Measurements from ENCODE around the gene VWF. TPM values are rescaled to one million over a fixed set of nuclear protein-coding genes. Genes with fewer than 3 reads are reported as not detected.

VWF gene
- 100 to 1,000 TPM in 2 of 4 donors, 10 to 100 TPM in 2; 78.8 to 118 (median 101) TPM for total RNA-seq

- DNase-seq (no peak), ATAC-seq (peak; percentile 61 to 75)
- TF ChIP-seq CTCF (IDR thresholded peaks at IDR 0.05 in 4 of 5, conservative IDR thresholded peaks at IDR 0.05 in 1 of 5): no peak
- peak; percentile 11 to 27 for TF ChIP-seq POLR2A (IDR thresholded peaks at IDR 0.05)
- H3K27me3 ChIP-seq: no peaks in the 10 kb centered on the region
- peak within 1 kb of the TSS; percentile 27 to 53 (median 48) for H3K4me3 ChIP-seq
- in situ Hi-C loops (cut with MboI; ENCODE audit: low sequenced_read_pairs in 4 of 4): no loop called here
- no peaks in the 10 kb centered on the region for H3K9me3 ChIP-seq
- H3K4me1 ChIP-seq: no peaks in the 10 kb centered on the region
- H3K36me3 ChIP-seq: no peaks in the 10 kb centered on the region
- intact Hi-C loops (cut with DNase I; ENCODE audit: low total_unique reads): no loop called here
- H3K27ac ChIP-seq: peak within 1 kb of the TSS; percentile 62 to 80 (median 74)
These were observed at the start of gene VWF for GRCh38 chr12:6124411-6125309. VWF (minus strand) TSS chr12:6124670; CDS start chr12:6123196, 1,474 bp downstream.

DNA sequence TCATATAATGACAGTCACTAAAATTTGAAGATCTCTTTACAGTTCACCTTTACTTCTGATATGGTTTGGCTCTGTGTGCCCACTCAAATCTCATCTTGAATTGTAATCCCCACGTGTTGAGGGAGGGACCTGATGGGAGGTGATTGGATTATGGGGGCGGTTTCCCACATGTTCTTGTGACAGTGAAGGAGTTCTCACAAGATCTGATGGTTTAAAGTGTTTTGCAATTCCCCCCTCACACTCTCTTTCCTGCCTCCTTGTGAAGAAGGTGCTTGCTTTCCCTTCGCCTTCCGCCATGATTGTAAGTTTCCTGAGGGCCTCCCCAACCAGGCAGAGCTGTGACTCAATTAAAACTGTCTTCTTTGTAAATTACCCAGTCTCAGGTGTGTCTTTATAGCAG is 48.4 kb upstream of the VWF start:
- TF ChIP-seq CTCF (IDR thresholded peaks at IDR 0.05 in 4 of 5, conservative IDR thresholded peaks at IDR 0.05 in 1 of 5) (no peak), POLR2A (IDR thresholded peaks at IDR 0.05) (no peak)
- no peaks in the 10 kb centered on the region for H3K36me3 ChIP-seq
- in situ Hi-C loops (cut with MboI; ENCODE audit: low sequenced_read_pairs in 4 of 4) (no loop called here), intact Hi-C loops (cut with DNase I; ENCODE audit: low total_unique reads) (no loop called here)
- H3K4me1 ChIP-seq: peaks cover 4 to 7% of the 10 kb centered on the region in 2 donors
- no peak overlapping the region for H3K4me3 ChIP-seq
- peak overlapping the region; percentile 49 to 73 (median 70) for H3K27ac ChIP-seq
- ATAC-seq: no peak
- no peak for DNase-seq
- H3K9me3 ChIP-seq: no peaks in the 10 kb centered on the region
- H3K27me3 ChIP-seq: no peaks in the 10 kb centered on the region

DNA sequence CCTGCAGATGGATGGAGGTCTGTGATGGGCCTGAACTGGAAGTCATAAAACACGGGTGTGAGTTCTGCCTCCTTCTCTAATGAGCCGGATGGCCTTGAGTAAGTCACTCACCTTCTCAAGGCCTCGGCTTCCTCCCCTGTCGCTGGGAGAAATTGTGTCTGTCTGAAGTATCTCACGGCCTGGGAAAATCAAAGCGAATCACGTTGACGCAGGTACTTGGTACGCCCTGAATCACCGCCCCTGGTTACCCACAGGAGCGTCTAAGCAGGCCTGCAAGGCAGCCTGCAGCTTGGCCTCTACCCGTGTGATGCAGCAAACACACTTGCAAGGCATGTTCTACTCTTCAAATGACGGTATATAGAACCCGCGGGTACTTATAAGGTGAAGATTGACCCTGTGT is 47.6 kb upstream of the VWF start:
- Histone ChIP-seq H3K4me1 (peaks cover 8 to 11% of the 10 kb centered on the region in 2 donors), H3K9me3 (no peaks in the 10 kb centered on the region), H3K27ac (peak overlapping the region; percentile 49 to 73 (median 70)), H3K27me3 (no peaks in the 10 kb centered on the region), H3K36me3 (no peaks in the 10 kb centered on the region), H3K4me3 (no peak overlapping the region)
- intact Hi-C loops (cut with DNase I; ENCODE audit: low total_unique reads) (no loop called here), in situ Hi-C loops (cut with MboI; ENCODE audit: low sequenced_read_pairs in 4 of 4) (no loop called here)
- DNase-seq (no peak), ATAC-seq (no peak)
- TF ChIP-seq POLR2A (IDR thresholded peaks at IDR 0.05) (no peak), CTCF (IDR thresholded peaks at IDR 0.05 in 4 of 5, conservative IDR thresholded peaks at IDR 0.05 in 1 of 5) (no peak)

- H3K36me3 ChIP-seq: no peaks in the 10 kb centered on the region
- intact Hi-C loops (cut with DNase I; ENCODE audit: low total_unique reads): no loop called here
- H3K27ac ChIP-seq: peak overlapping the region; percentile 49 to 73 (median 70)
- no peak overlapping the region for H3K4me3 ChIP-seq
- no peaks in the 10 kb centered on the region for H3K9me3 ChIP-seq
- in situ Hi-C loops (cut with MboI; ENCODE audit: low sequenced_read_pairs in 4 of 4): no loop called here
- H3K27me3 ChIP-seq: no peaks in the 10 kb centered on the region
- TF ChIP-seq POLR2A (IDR thresholded peaks at IDR 0.05) (no peak), CTCF (IDR thresholded peaks at IDR 0.05 in 4 of 5, conservative IDR thresholded peaks at IDR 0.05 in 1 of 5) (no peak)
- H3K4me1 ChIP-seq: peaks cover 8 to 14% of the 10 kb centered on the region in 2 donors
- ATAC-seq: peak; percentile 50 to 74
- no peak for DNase-seq
These were observed 47.0 kb upstream of the VWF start for GRCh38 chr12:6171409-6172015.

Data from gastrocnemius medialis (tissue), 4 donors.